BLaER1 (cell line): ENCODE results near the gene COX4I1.
"Not testable (repeated sequence)": the region's sequence is repeated elsewhere in the genome, so short reads cannot be mapped to it uniquely, and the experiment has no call there.

ENCODE experiments used
- H3K27ac ChIP-seq: shearing (Covaris generic); formaldehyde crosslinking; 2 replicates; pipeline ENCODE4 v1.8.1; 2022
- H3K27me3 ChIP-seq: shearing (Covaris generic); formaldehyde crosslinking; 2 replicates; pipeline ENCODE4 v1.8.1; 2022
- H3K36me3 ChIP-seq: shearing (Covaris generic); formaldehyde crosslinking; 2 replicates; pipeline ENCODE4 v1.8.1; 2022
- H3K4me1 ChIP-seq: shearing (Covaris generic); formaldehyde crosslinking; 2 replicates; pipeline ENCODE4 v1.8.1; 2022
- H3K4me2 ChIP-seq: shearing (Covaris generic); formaldehyde crosslinking; 2 replicates; pipeline ENCODE4 v1.8.1; 2022
- H3K4me3 ChIP-seq: shearing (Covaris generic); formaldehyde crosslinking; 2 replicates; pipeline ENCODE4 v1.8.1; 2022
- H3K9ac ChIP-seq: shearing (Covaris generic); formaldehyde crosslinking; 2 replicates; pipeline ENCODE4 v1.8.1; 2022
- H3K9me3 ChIP-seq: shearing (Covaris generic); formaldehyde crosslinking; 2 replicates; pipeline ENCODE4 v1.8.1; 2022
- H4K20me1 ChIP-seq: shearing (Covaris generic); formaldehyde crosslinking; 2 replicates; pipeline ENCODE4 v1.8.1; 2022
- Cebpa-rat ChIP-seq: shearing (Covaris generic); IDR thresholded peaks from 2 replicates; pipeline ENCODE4 v1.8.1; 2022

Gene COX4I1

DNA sequence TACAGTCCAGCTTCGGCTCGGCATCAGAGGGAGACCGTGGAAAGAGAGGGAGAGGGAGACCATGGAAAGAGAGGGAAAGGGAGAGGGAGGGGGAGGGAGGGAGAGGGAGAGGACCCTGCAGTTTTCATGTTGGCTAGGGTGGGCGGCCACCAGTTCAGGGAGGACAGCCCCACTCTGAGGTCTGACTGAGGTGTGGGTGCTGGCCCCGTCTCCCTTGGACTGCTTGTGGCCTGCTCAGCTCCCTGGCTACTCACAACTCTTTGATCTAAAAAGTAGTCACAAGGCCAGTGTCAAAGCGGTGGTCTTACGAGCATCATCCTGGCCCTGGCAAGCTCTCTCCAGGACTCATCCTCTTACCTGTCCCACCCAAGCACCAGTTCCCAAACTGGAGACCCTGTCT lies 9.4 kb downstream of the COX4I1 start:
- H3K9ac ChIP-seq, result no peak overlapping the region
- peaks cover 4% of the 10 kb centered on the region; the same call in 1 of the 2 replicates for H3K9me3 ChIP-seq
- peak overlapping the region; percentile 22 for H3K4me2 ChIP-seq
- peaks cover 8% of the 10 kb centered on the region; the same call in 1 of the 2 replicates for H3K4me1 ChIP-seq
- no peak for TF ChIP-seq Cebpa-rat
- peaks cover 35% of the 10 kb centered on the region for H3K36me3 ChIP-seq
- peaks cover 25% of the 10 kb centered on the region for H4K20me1 ChIP-seq
- H3K27me3 ChIP-seq, result peaks cover 26% of the 10 kb centered on the region
- H3K27ac ChIP-seq, result no peak overlapping the region
- no peak overlapping the region for H3K4me3 ChIP-seq

DNA sequence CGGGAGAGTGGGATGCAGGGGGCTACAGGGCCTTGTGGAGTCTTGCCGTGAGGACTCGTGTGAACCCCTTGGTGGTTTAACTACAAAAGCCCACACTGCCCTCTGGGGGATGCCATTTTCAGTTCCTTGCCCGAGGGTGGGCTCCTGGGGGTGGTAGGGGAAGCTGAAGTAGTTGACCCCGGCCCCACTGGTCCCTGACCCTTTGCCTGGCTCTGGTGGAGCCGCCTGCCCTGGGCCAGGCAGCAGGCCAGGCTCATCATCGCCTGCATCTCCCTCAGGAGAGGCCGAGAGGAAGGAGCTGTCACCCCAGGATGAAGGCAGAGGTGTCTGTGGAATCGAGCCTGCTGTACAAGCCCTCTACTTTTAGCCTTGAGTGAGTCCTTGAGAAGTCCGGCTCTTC lies 10.2 kb downstream of the COX4I1 start:
- Histone ChIP-seq H3K36me3 (peaks cover 28% of the 10 kb centered on the region), H3K9me3 (peaks cover 4% of the 10 kb centered on the region; the same call in 1 of the 2 replicates), H3K4me2 (peak overlapping the region; percentile 22), H3K27ac (no peak overlapping the region), H3K4me1 (peaks cover 8% of the 10 kb centered on the region; the same call in 1 of the 2 replicates), H3K27me3 (peaks cover 26% of the 10 kb centered on the region), H3K9ac (no peak overlapping the region), H4K20me1 (peaks cover 22% of the 10 kb centered on the region), H3K4me3 (no peak overlapping the region)
- no peak for TF ChIP-seq Cebpa-rat

DNA sequence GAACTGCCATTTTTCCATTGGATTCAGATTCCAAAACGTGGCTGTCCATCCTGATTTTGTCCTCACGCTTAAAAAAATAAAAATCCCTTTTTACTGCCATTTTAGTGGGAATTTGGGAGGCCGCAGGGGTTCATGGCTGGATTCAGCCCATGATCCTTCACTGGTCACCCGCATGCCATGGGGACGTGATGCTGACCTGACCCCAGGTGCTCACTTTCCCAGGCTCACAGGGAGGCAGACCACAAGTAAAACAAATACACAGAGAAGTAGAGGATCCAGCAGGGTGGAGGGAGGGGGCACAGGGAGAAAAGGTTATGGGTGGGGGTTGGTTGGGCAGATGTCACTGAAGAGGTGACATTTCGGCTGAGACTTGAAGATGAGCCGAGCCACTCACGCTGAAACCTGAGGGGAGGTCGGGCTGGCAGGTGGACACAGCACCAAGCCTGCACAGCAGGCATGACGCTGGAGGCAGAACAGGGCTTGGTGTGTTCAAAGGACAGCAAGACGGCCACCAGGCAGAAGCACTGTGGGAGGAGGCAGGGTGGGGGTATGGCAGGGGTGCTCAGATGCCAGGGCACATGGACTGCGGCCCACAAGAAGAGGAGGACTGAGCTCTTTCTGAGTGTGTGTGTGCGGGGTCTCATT lies 10.7 kb downstream of the COX4I1 start:
- peaks cover 16% of the 10 kb centered on the region for H4K20me1 ChIP-seq
- no peak overlapping the region for H3K4me3 ChIP-seq
- peaks cover 22% of the 10 kb centered on the region for H3K36me3 ChIP-seq
- peaks cover 26% of the 10 kb centered on the region for H3K27me3 ChIP-seq
- H3K9me3 ChIP-seq, result peaks cover 4% of the 10 kb centered on the region; the same call in 1 of the 2 replicates
- H3K4me2 ChIP-seq, result no peak overlapping the region
- no peak for TF ChIP-seq Cebpa-rat
- no peak overlapping the region for H3K27ac ChIP-seq
- no peak overlapping the region for H3K9ac ChIP-seq
- peaks cover 8% of the 10 kb centered on the region; the same call in 1 of the 2 replicates for H3K4me1 ChIP-seq

DNA sequence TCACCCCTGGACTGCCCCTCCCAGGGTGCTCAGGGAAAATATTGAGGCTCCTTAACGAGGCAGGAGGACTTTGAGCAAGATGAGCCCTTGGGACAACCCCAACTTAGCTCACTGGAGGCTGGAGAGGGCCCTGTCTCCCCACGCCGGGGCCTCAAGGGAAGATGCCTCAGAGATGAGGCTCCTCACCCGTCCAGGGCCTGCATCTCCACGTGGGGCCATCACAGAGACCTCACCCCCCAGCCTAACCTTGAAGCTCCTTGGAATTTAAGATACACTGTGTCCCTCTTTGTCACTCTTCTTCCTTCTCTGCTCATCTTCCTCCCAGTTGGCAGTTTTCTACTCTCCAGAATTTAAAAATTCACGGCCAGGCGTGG lies 11.2 kb downstream of the COX4I1 start:
- Histone ChIP-seq H3K4me3 (no peak overlapping the region), H3K4me1 (peaks cover 8% of the 10 kb centered on the region; the same call in 1 of the 2 replicates), H3K4me2 (no peak overlapping the region), H3K9me3 (peaks cover 4% of the 10 kb centered on the region; the same call in 1 of the 2 replicates), H3K27me3 (peaks cover 26% of the 10 kb centered on the region), H3K36me3 (peaks cover 17% of the 10 kb centered on the region), H3K27ac (no peak overlapping the region), H4K20me1 (peaks cover 11% of the 10 kb centered on the region), H3K9ac (no peak overlapping the region)
- TF ChIP-seq Cebpa-rat, result no peak

DNA sequence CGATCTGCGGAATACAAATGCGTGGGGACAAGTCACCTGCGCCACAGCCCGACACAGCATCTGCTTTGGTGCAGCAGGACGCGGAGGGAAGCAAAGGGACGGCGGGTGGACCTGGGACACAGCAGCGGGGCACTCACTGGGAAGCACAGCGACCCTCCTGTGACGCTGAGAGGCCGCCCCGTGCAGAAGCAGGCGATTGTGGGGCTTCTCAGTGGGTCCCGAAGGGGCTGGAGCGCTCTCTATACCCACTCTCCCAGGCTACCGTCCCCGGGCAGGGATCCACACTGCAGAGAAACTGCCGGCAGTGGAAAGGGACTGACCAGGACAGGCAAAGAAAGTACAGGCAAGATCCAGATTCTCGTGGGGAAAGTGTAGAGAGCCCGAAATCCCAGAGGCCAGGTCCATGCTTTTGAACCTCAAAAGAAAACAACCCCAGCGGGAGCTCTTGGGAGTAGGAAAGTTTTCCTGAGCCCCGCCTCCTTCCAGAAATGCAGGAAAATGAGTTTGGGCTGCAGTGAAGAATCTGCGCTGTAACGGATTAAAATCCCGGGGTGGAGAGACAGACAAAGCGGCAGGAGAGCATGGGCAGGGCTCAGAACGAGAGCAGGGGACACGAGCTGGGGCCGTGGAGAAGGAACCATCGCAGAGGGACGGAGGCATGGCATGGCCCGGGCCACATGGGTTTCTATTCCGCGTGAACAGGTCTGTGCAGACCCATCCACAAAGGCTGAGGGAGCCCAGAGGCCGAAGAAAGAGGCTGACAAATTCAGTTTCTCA lies 12.7 kb downstream of the COX4I1 start:
- H4K20me1 ChIP-seq, result no peaks in the 10 kb centered on the region
- no peak overlapping the region for H3K9ac ChIP-seq
- peaks cover 8% of the 10 kb centered on the region; the same call in 1 of the 2 replicates for H3K4me1 ChIP-seq
- H3K36me3 ChIP-seq, result peaks cover 2% of the 10 kb centered on the region
- H3K27me3 ChIP-seq, result peaks cover 26% of the 10 kb centered on the region
- no peaks in the 10 kb centered on the region for H3K9me3 ChIP-seq
- H3K4me2 ChIP-seq, result no peak overlapping the region
- no peak overlapping the region for H3K4me3 ChIP-seq
- no peak overlapping the region for H3K27ac ChIP-seq
- TF ChIP-seq Cebpa-rat, result no peak

DNA sequence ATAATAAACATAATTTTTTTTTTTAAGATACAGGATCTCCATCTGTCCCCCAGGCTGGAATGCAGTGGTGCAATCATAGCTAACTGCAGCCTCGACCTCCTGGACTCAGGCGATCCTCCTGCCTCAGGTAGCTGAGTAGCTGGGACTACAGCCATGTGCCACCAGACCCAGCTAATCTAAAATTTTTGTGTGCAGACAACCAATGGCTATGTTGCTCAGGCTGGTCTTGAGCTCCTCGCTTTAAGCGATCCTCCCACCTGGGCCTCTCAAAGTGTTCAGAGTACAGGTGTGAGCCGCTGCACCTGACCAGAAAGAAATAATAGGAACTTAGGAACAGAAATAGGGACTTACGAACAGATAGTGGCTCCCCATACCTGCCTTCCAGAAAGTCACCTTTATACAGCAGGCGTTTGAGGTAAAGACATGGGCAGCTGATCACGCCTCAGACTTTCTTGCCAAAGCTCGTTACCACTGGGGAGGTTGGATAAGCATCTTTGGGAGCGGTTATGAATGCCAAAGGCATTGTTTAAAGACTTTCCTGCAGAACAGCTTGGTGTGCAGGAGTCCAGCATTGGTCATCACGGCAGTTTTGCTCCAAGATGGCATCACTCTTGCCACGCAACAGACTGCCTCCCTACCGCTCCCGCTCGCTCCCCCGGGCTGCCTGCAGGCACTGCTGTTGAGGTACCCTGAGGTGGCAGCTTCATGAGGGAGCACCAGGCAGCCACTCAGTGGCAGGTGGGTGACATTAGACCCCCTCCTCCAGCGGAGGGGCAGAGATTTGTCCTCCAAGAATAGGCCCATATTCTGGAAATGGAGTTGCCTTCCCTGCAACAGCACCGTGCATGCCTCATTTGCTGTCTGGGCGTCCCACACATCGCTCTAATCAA lies 13.6 kb downstream of the COX4I1 start:
- Histone ChIP-seq H4K20me1 (no peaks in the 10 kb centered on the region), H3K27me3 (peaks cover 26% of the 10 kb centered on the region), H3K9ac (no peak overlapping the region), H3K36me3 (no peaks in the 10 kb centered on the region), H3K9me3 (no peaks in the 10 kb centered on the region), H3K4me1 (peaks cover 8% of the 10 kb centered on the region; the same call in 1 of the 2 replicates), H3K4me3 (no peak overlapping the region), H3K4me2 (no peak overlapping the region), H3K27ac (no peak overlapping the region)
- TF ChIP-seq Cebpa-rat, result no peak

DNA sequence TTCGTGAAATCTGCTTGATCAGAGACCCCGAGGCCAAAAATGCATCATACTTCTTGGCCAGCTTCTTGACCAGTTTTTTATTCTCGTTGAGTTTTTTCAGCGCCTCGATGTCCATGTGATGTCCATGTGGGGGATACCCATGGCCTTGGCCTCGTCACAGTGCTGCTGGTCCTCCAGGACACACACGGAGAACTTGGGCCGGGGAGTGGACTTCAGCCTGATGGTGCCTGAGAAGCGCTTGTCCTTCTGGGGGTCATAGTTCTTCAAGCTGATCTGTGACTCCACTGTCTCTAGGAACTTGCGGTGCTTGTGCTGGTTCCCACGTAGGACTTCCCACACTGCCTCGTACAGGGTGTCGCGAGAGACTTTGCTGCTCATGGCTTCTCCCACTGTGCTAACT lies 16.7 kb downstream of the COX4I1 start:
- Histone ChIP-seq H4K20me1 (no peaks in the 10 kb centered on the region), H3K27ac (no peak overlapping the region), H3K27me3 (peaks cover 23% of the 10 kb centered on the region), H3K9me3 (no peaks in the 10 kb centered on the region), H3K36me3 (no peaks in the 10 kb centered on the region), H3K9ac (no peak overlapping the region), H3K4me2 (no peak overlapping the region), H3K4me1 (no peaks in the 10 kb centered on the region), H3K4me3 (no peak overlapping the region)
- no peak for TF ChIP-seq Cebpa-rat

DNA sequence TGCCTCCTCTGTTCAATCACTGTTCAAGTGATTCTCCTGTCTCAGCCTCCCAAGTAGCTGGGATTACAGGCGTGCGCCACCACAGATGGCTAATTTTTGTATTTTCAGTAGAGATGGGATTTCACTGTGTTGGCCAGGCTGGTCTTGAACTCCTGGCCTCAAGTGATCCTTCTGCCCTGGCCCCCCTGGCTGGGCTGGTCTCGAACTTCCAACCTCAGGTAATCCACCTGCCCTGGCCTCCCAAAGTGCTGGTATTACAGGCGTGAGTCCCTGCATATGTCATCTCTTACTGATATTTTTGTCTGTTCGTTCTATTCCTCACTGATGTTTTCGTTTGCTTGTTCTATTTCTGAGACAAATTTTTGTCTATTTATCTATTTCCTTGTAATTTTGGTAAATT lies 17.7 kb downstream of the COX4I1 start:
- not testable (repeated sequence) for H3K4me3 ChIP-seq, H3K36me3 ChIP-seq, H4K20me1 ChIP-seq, H3K4me2 ChIP-seq, H3K9me3 ChIP-seq, H3K27ac ChIP-seq, H3K4me1 ChIP-seq, H3K9ac ChIP-seq
- peaks cover 13% of the 10 kb centered on the region for H3K27me3 ChIP-seq

DNA sequence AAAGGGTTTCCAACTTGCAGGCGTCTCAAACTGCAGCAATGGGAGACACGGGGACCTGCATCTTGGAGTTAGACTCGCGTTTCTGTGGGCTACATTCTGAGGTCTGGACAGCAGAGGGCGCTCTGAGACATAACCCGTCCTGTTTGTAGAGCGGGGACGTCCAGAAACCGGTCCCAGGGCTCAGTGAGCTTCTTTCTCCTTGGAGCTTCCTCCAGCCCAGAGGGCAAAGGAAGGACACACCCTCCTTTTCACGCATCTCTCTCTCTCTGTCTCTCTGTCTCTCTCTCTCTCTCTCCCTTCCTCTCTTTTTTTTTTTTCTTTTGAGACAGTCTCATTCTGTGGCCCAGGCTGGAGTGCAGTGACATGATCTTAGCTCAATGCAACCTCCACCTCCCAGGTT lies 19.8 kb downstream of the COX4I1 start:
- Histone ChIP-seq H3K9ac (no peak overlapping the region), H3K36me3 (no peaks in the 10 kb centered on the region), H4K20me1 (no peaks in the 10 kb centered on the region), H3K4me3 (no peak overlapping the region), H3K9me3 (no peaks in the 10 kb centered on the region), H3K27me3 (no peaks in the 10 kb centered on the region), H3K4me1 (peaks cover 14% of the 10 kb centered on the region), H3K27ac (no peak overlapping the region), H3K4me2 (no peak overlapping the region)
- TF ChIP-seq Cebpa-rat, result no peak

DNA sequence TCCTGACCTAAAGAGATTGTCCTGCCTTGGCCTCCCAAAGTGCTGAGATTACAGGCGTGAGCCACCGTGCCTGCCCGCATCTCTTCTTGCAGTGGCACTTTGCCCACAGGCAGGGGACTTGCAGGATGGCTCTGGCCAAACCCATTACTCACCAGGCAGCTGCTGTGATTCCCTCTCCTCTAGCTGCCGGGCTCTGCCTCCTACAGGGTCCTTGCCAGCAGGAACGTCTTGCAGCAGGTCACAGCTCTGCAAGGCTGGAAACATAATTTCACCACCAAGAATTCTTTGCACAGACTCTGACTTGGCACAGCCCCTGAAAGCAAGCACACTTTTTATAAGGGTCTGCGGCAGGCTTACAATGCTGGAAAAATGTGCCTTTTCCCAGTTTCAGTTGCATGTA lies 20.3 kb downstream of the COX4I1 start:
- Histone ChIP-seq H3K27me3 (no peaks in the 10 kb centered on the region), H3K4me3 (no peak overlapping the region), H3K27ac (no peak overlapping the region), H3K36me3 (no peaks in the 10 kb centered on the region), H3K9ac (no peak overlapping the region), H3K4me1 (peaks cover 19% of the 10 kb centered on the region), H3K4me2 (no peak overlapping the region), H3K9me3 (no peaks in the 10 kb centered on the region), H4K20me1 (no peaks in the 10 kb centered on the region)
- TF ChIP-seq Cebpa-rat, result no peak
